GM19397 (cell line): ENCODE measurements around the gene SMARCC2.
"Not testable (repeated sequence)": the region's sequence is repeated elsewhere in the genome, so short reads cannot be mapped to it uniquely, and the experiment has no call there.

Experiments
- ATAC-seq: cut with Tn5 transposase; IDR thresholded peaks from one replicate; pipeline ENCODE4 v1.9.1; 2021; ENCODE audit warnings: mild to moderate bottlenecking, moderate library complexity; ENCODE audit not compliant: unreplicated experiment

The SMARCC2 gene

DNA sequence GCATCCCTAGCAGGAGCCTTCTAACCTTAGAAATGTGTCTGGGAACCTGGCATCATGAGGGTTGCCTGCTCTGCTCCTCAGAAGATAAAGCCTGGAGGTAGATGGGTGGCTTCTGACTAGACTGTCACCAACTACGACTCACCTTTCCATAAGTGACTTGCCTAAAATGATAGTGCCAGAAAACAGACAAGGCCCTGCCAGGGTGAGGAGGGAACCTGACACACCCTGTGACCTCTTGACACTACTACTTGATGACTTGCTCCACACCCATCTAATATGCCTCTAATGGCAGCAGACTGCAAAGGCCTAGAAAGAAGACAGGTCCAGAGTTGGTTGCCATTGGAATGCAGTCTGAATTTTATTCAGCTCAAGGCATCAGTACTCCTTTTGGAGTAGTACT is 23.1 kb upstream of the SMARCC2 start:
- ATAC-seq = no peak

DNA sequence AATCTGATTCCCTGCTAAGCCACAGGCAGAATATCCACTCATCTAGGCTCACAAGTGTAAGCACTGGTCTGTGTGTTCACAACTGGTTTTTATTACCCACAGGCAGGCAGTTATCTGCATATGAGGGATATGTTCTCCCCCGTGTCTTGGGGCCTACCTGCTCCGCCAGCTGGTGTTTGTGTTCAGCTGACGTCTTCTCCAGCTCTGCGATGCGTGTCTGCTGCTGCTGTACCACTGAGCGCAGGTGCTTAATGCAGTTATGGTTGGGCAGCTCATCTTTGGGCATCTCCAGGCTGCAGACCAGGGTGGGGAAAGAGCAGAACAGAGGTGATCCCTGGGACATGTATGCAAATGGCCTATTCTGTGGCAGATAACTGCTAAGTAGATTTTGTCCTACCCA is 18.7 kb upstream of the SMARCC2 start:
- no peak for ATAC-seq

DNA sequence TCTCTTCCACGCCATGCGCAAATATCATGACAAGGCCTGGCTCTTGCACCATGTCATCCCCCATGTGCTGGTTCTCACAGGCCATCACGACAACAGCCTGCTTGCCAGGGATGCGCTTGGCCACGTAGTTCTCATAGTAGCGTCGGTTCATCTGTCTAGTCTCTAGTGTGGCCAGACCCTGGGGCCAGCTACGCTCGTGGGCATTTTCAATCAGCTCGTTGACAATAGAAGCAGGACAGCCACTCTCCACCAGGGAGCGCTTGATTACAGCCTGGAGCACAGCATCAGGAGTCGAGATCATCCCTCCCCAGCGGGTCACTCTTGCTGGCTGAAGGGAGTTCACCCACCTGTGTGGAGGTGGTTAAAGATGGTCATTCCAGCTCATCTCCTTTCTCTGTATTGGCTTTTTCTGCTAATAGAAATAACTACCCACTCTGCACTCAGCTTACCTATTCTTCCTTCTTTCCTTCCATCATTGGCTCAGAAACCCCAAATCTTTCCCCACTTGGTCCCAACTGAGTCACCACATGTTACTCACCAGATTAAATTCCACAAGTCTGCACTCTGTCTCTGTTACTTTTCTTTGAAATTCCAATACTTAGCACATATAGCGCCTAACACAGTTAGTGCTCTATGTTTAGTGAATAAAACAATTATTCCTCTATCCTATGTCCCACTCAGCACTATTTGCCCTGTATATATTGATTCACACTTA is 17.3 kb upstream of the SMARCC2 start:
- no peak for ATAC-seq

DNA sequence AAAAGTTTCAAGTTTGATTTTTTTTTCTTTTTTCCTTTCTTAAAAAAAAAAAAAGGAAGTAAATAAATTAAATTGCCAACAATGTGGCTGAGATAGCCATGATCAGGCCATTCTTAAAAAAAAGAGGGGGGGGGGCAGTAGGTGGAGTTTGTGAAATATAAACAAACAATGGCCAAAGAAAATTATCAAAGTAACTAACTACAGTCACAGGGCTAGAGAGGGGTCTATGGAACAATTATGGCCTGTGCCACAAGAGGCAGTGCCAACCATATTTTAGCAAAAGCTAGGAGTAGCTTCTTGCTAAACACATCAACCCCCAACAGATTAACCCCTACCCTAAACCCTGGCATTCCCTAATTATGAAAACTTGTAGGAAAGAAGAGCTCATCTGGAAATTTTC is 16.2 kb upstream of the SMARCC2 start:
- ATAC-seq = no peak

DNA sequence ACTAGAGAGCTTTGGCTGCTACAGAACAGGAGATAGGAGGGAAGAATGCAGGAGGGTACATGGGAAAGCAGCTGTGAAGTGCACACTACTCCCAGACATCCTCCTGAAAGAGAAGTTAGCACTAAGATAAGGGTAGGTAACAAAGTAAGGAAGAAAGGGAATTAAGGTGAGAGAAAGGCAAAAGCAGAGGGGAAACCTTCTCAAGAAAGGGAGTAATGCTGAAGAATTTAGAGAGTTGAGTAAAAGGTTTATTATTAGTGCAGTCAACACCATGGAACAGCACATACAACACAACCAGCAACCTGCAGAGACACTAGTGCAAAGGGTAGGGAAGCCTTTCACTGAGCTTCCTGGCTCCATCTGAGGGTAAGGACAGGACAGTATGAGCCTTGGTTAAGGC is 15.0 kb upstream of the SMARCC2 start:
- no peak for ATAC-seq

DNA sequence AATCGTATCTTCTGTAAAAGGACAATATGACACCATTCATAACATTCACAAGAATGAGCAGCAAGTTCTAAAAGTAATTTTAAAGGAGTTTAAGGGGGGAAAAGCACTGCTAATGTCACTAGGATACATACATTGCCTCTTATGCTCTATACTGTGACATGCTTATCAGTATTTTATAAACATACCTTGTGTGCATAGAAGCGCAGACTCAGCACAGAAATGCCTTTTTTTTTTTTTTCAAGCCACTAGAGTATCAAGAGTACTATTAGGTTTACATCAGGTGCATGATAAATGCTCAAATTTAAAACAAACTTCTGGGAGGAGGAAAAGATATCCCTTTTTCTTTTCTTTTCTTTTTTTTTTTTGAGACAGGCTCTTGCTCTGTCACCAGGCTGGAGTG is 13.6 kb upstream of the SMARCC2 start:
- no peak for ATAC-seq

DNA sequence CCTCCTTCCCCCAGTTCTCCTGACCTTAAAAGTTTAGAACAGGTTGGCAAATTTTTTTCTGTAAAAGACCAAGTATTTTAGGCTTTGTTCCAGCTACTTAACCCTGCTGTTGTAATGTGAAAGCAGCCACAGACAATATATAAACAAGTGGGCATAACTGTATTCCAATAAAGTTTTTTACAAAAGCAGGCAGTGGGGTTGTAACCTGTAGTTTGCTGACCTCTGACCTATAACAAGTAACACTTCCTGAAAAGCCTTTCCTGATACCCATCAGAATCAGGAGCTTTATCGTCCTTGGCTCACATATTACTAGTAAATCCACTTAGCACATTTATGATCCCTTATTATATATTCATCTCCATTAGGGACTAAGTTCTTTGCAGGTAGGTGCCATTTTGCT is 13.1 kb upstream of the SMARCC2 start:
- ATAC-seq = no peak

DNA sequence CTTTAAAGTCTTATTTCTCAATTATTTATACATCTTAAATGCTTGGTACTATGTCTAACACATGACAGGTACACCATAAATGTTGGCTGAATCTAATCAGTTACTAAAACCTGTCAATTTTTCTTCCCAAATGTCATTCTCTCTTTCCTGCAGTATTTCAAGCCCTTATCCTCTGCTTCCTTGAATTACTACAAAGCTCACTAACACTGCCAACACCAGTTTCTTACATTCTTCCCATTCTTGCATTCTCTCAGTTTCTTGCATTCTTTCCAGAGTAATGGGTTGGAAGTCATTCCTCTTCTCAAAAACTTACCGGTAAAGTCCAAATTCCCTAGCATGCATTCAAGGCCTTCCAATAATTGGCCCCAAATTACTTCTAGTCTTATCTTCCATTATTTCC is 9.6 kb upstream of the SMARCC2 start:
- no peak for ATAC-seq

DNA sequence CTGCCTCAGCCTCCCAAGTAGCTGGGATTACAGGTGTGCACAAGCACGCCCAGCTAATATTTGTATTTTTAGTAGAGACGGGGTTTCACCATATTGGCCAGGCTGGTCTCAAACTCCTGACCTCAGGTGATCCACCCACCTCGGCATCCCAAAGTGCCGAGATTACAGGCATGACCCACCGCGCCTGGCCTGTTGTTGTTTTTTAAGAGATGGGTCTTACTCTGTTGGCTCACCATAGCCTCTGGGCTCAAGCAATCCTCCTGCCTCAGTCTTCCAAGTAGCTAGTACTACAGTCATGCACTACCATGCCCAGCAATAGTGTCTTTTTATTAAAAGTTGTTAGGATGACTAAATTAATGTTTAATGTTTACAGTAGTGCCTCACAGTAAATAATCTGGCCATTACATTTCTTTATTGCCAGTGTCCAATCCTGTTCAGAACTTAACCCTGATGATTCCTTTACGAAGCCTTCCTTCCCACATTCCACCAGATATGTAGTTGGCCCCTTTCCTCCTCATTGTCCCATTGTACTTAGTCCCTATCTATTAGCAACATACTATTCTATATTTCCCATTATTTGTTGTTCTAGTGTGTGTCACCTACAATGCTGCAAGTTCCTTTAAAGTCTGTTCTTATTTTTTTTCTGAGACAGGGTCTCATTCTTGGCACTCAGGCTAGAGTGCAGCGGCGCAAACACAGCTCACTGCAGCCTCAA is 8.8 kb upstream of the SMARCC2 start:
- no peak for ATAC-seq

DNA sequence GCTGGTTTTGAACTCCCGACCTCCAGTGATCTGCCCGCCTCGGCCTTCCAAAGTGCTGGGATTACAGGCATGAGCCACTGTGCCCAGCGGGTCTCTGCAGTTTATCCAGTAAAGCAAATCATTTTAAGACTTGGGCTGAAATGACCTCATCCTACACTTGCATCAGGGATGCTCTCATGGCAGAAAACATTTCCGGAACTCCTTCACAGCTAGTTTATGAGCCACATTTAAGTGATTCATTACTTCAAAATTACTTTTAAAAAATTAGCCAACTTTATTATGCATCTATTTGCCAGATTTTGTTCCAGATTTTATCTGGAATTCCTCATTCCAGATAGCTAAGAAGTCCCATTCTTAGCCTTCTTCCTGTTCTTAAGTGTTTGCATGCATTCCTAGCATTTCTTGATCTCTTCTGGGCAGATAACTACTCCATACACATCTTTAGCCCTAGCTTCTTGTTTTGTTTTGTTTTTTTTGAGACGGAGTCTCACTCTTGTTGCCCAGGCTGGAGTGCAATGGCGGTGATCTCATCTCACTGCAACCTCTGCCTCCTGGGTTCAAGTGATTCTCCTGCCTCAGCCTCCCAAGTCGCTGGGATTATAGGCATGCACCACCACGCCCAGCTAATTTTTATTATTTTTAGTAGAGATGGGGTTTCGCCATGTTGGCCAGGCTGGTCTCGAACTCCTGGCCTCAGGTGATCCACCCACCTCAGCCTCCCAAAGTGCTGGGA is 7.7 kb upstream of the SMARCC2 start:
- ATAC-seq = not testable (repeated sequence)

DNA sequence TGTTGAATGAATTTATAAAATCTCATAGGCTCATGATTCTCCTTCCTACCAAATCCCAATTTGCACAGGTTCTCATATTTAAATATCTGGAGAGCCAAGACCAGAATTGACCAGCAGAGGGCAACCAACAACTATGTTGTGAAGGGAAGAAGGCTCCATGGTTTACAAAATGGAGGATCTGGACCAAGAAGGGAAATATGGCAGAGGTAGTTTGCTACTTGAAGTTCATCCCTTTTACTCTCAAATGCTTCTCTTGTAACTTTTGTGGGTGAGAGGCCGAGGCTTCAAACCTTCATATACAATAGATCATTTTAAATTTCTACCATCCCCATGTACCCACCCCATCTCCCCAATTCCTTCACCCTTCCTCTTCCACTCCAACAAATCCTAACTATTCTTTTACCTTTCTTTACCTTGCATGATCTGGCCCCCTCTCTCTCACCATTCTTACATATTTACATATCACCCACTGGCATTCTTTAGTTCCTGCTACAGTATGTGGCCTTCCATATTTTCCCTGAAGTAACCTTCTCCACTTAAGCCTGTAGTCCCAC is 3.8 kb upstream of the SMARCC2 start:
- ATAC-seq = no peak

DNA sequence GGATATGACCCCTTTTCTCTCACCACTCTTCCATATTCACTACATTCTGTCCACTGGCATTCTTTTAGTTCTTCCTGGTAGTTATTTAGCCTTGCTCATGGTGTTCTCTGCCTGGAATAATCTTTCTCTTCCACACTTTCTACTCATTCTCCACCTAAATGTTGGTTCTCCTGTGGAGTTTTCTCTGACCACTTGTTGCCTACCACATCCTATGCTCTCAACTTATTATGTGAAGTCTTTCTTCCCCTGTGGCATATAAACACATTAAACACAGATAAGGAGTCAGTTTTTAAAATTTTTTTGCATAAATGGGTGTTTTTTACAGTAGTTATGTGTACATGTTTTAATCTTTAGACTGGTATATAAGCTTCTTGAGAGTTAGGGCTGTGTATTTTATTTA is 3.3 kb upstream of the SMARCC2 start:
- no peak for ATAC-seq

DNA sequence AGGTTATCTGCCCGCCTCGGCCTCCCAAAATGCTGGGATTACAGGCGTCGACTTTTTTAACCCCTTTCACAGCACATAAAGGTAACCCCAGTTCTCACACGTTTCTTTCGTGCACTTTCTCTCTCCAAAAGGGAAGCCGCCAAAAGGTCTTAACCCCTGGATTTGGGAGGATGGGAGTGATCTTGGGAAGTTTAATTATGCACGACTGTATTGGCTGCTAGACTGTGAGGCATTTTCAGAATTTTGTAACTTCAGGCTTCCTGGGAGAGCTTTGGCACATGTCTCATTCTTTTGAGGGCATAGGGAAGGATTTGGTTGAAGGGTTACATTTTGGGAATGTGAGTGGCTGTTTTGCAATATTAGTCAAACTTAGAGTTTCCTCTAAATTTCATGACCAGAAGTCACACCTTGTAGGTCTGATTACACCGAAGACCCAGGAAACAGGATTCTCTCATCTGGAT is 1.4 kb upstream of the SMARCC2 start:
- no peak for ATAC-seq

DNA sequence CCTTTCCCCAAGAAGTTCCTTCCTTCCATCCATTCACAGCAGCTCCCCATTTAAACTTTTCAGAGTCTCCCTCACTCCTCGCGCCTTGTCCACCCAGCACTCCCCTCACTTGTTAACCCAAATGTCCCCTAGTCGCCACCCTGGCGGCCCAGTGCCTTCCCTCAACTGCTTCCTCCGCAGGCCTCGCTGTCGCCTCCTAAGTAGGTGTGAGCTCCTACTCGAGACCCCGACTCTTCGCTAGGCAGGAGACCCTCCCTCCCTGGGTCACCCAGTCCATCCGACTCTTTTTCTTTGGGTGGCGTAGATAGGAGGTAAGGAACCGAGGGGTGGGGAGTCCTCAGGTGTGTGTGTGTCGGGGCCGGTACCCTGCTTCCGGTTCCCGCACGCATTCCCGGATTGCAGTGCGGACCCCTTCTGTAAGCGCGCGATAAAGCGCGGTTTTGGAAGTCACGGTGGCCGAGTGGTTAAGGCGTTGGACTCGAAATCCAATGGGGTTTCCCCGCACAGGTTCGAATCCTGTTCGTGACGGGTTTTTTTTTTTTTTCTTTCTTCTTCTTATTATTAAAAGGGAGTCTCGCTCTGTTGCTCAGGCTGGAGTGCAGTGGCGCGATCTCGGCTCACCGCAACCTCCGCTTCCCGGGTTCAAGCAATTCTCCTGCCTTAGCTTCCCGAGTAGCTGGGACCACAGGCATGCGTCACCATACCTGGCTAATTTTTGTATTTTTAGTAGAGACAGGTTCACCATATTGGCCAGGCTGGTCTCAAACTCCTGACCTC is 823 bp upstream of the SMARCC2 start:
- ATAC-seq = peak; percentile 26

DNA sequence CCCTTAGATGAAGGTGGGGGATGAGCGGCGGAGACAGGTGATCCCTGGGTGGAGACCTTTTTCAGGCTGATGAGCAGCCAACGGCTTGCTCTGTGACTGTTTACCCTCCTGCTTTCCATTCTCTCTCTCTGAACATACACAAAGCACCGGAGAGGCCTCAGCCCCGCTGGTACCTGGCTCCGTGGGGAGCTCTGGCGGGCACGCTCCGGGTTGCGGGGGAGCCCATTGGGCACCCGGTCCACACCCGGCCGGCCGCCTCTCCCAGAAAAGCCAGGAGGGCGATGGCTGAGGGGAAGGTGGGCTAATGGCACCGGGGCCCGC is 545 bp downstream of the SMARCC2 start:
- ATAC-seq = no peak

DNA sequence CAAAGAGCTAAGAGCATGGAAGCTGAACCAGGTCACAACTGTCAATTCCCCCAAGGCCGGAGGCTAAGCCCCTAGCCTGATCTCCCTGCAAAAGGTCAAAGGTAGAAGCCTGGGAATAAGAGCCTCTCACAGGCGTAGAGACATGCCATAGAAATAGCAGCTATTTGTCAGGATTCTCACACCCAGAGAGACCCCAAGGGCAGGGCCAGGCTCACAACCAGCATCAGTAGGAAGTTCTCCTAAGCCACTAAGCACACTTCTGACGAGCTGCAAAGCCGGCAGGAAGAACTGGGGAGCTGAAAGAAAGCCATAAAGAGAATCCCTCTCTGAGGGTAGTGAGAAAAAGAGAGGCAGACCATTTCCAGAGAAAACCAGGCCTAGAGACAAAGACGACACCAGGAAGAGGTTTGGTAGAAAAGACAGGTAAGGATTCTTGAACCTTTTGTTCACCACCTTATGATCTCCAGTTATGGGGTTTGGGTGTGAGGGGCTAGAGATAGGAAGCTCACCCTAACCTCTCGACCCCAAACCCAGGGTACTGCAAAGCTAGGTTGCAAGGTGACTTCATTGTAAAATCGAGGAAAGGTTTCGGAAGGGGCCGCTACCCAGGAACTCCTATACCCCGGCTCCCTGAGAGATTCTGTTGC is 1.0 kb downstream of the SMARCC2 start:
- ATAC-seq = no peak

DNA sequence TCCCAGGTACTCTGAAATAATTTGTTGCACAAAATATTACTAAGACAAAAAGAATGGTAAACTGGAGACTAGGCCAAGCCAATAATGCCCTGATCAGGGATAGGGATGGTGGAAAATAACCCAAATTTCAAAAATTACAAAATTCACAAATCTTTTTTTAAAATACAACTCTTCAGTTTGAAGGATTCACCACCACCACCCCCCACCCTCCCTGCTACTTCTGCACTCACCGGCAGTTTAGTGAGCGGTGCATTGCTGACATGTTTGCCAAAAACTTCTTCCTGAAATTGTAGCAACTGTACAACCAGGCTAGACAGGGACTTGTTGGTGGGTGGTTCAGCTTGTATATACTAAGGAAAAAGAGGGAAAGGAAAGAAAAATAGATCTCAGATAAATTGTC is 2.3 kb downstream of the SMARCC2 start:
- no peak for ATAC-seq

DNA sequence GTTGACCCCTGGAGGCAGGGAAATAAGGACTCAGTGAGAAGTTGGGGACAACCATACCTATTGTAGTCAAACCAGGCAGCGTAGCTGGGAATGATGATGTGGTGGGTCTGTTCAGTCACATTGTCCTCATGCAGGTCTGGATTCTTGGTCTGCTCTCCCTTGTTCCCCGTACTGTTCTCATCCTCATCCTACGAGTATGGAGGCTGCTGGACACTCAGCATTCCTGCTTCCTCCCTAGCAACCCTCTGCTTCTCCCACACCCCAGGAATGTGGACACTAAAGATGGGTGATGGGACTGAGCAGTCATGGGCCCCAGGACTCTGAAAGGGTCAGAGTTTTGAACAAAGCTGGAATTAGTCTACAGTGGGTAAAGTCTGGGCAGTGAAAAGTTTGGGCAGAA is 10.9 kb downstream of the SMARCC2 start:
- ATAC-seq = no peak

DNA sequence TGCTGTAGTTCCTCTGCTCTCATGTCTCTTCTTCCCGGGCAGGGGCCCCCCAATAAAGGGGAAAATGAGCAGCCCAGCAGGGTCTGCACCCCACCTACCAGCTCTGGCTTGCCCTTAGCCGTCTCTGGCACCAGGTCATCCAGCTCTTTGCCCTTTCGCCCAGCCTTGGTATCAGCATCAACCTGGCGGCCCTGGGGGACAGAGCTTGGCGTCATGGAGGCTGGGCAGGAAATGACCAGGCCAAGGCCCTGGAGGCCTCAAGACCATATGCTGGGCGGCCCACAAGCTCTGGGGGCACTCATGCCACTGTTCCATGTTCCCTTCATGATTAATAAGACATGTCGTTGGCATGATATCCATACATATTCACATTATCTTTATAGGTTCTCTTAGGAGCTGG is 16.4 kb downstream of the SMARCC2 start:
- no peak for ATAC-seq

DNA sequence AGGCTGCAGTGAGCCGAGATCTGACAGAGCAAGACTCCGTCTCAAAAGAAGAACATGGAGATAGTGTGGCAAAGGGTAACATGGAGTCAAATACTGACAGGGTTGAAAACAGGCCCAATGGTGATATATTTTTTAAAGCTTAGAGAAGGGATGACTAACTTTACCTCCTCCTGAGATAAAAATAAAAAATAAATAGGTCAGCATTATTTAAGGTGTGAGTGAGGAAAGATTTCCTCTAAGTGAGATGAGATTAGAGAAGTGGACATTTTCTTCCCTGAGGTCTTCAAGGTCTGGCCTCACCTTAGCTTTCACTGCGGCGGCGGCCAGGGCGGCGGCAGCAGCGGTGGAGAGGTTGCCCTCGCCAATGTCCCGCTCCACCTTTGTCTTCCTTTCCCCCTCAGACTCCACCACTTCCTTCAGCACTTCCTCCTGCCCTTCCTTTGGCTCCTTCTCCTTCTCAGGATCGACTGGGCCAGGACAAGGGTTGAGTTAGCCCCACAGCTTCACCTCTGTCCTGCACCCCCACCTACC is 20.0 kb downstream of the SMARCC2 start:
- no peak for ATAC-seq
